ENCODE results near the gene LRRC8B. TPM values are rescaled to one million over a fixed set of nuclear protein-coding genes. Genes with fewer than 3 reads are reported as not detected.
A peak's percentile ranks its signal among the peaks of the same experiment; 100 is the strongest.

LRRC8B gene
- total and polyA plus RNA-seq, 9 of the 15 experiments (the other 6 are each of a cell fraction or from before 2014, with no cell fraction given): 4.3 to 43.7 (median 14.4) TPM

- TF ChIP-seq E2F5 (CRISPR knock-in tag; IDR thresholded peaks at IDR 0.05) (no peak), NCOA4 (IDR thresholded peaks at IDR 0.05; ENCODE audit: partially characterized antibody) (no peak), KLF10 (CRISPR knock-in tag; IDR thresholded peaks at IDR 0.05) (no peak)
These were observed 85.3 kb downstream of the LRRC8B start (continued) for GRCh38 chr1:89609781-89610456.

- in situ Hi-C loops (cut with MboI): loop anchor here (10.0 kb wide), 1 partner anchor 636 kb away; no protein-coding TSS in a partner anchor
- POLR2A ChIA-PET: interaction anchor here (0.6 to 1.5 kb wide), 4 partner anchors 19 to 384 kb away, joined by 3 to 6 read pairs (median 4); partner anchors contain the start of gene ZNF326
- Histone ChIP-seq H3K27ac (ENCODE audit: extremely low read depth, low read depth, low read length) (no peak overlapping the region), H3K9me1 (ENCODE audit: control insufficient read depth, insufficient read depth, low read length) (no peaks in the 10 kb centered on the region), H3K9me3 (replicated peaks; ENCODE audit: control insufficient read depth, insufficient read depth, low read depth, low read length) (no peaks in the 10 kb centered on the region), H3K4me2 (ENCODE audit: insufficient read depth, low read length) (no peak overlapping the region), H3K4me3 (no peak overlapping the region), H2AFZ (ENCODE audit: low read depth, low read length) (no peak overlapping the region), H3K4me1 (replicated peaks in 1 of 2; ENCODE audit: control insufficient read depth in 2 of 2, insufficient read depth in 2 of 2, low read length in 2 of 2) (peaks cover 10 to 14% of the 10 kb centered on the region in 2 experiments), H4K20me1 (replicated peaks; ENCODE audit: control insufficient read depth, insufficient read depth, low read length) (no peaks in the 10 kb centered on the region), H3K9ac (ENCODE audit: insufficient read depth in 1 of 2, low read depth in 2 of 2, low read length in 2 of 2) (no peak overlapping the region; a peak in 1 of 4 replicates), H3K27me3 (ENCODE audit: control insufficient read depth in 2 of 2, insufficient read depth in 2 of 2, low read length in 2 of 2) (no peaks in the 10 kb centered on the region), H3K79me2 (ENCODE audit: control insufficient read depth, insufficient read depth, low read length) (no peaks in the 10 kb centered on the region), H3K36me3 (ENCODE audit: control insufficient read depth, insufficient read depth, low read length) (no peaks in the 10 kb centered on the region)
- CTCF ChIA-PET (ENCODE audit: low intra/inter-chr PET ratio): no interaction called here
- no TSS peak for BruUV-seq (replicated peaks)
- DNase-seq (ENCODE audit: extremely low read depth in 1 of 4, low spot score in 3 of 4): no peak
- WGBS (ENCODE audit: insufficient coverage, low coverage, missing lambda C conversion rate): 52% methylated on average over 12 of the region's 15 CpGs
- peak; percentile 18 for ATAC-seq
- FAIRE-seq: no peak
- intact Hi-C loops (cut with micrococcal nuclease): no loop called here
- TF ChIP-seq ELF2 (CRISPR knock-in tag; IDR thresholded peaks at IDR 0.05) (no peak), GTF3C2 (IDR thresholded peaks at IDR 0.05; ENCODE audit: borderline replicate concordance, extremely low read depth, insufficient read length) (no peak), CTCF (IDR thresholded peaks at IDR 0.05 in 2 of 3, conservative IDR thresholded peaks at IDR 0.05 in 1 of 3; ENCODE audit: insufficient read depth in 2 of 3, low read depth in 1 of 3, low read length in 3 of 3) (peak in 1 of 3 experiments; percentile 27; a peak in 1 of 6 replicates), NFRKB (IDR thresholded peaks at IDR 0.05; ENCODE audit: low read depth) (no peak), ZSCAN32 (CRISPR knock-in tag; IDR thresholded peaks at IDR 0.05) (no peak)
These were observed 85.9 kb downstream of the LRRC8B start for GRCh38 chr1:89610457-89611011.
